GM10266 (cell line): ENCODE results near the gene ELOVL7.
"Not testable (repeated sequence)": the region's sequence is repeated elsewhere in the genome, so short reads cannot be mapped to it uniquely, and the experiment has no call there.

Source experiments
- DNase-seq: peaks from one replicate; pipeline ENCODE4 v3.0.0; 2012; ENCODE audit errors: extremely low spot score
- CTCF ChIP-seq: IDR thresholded peaks from 2 replicates; pipeline ENCODE4 v1.5.1; 2012; ENCODE audit warnings: mild to moderate bottlenecking, low read depth; ENCODE audit not compliant: control insufficient read depth, insufficient read depth; ENCODE audit errors: missing control alignments

The ELOVL7 gene

GRCh38 chr5:60727033-60727679 lies 116.9 kb downstream of the ELOVL7 start:
- TF ChIP-seq CTCF = no peak
- no peak for DNase-seq

GRCh38 chr5:60724126-60724525 lies 119.9 kb downstream of the ELOVL7 start:
- no peak for DNase-seq
- TF ChIP-seq CTCF = no peak

GRCh38 chr5:60722416-60722815 lies 121.7 kb downstream of the ELOVL7 start:
- DNase-seq = no peak
- no peak for TF ChIP-seq CTCF

GRCh38 chr5:60719329-60719728 lies 124.7 kb downstream of the ELOVL7 start:
- TF ChIP-seq CTCF = no peak
- DNase-seq = no peak

- TF ChIP-seq CTCF = no peak
- no peak for DNase-seq
Measured at GRCh38 chr5:60718166-60718892, 125.7 kb downstream of the ELOVL7 start.

GRCh38 chr5:60715201-60715928 lies 128.7 kb downstream of the ELOVL7 start:
- DNase-seq = not testable (repeated sequence)

GRCh38 chr5:60712950-60713349 lies 131.1 kb downstream of the ELOVL7 start:
- no peak for DNase-seq
- no peak for TF ChIP-seq CTCF

- not testable (repeated sequence) for DNase-seq
Measured at GRCh38 chr5:60711892-60712291, 132.2 kb downstream of the ELOVL7 start.
